SW 1271 (cell line): Measurements from ENCODE around the gene SUMF2.
A peak's percentile ranks its signal among the peaks of the same experiment; 100 is the strongest.
"Not testable (repeated sequence)": the region's sequence is repeated elsewhere in the genome, so short reads cannot be mapped to it uniquely, and the experiment has no call there.

ENCODE experiments used
- DNase-seq, 2 experiments: peaks; one replicate each; lab custom pipeline; 2025; lab: John Stamatoyannopoulos, UW

The SUMF2 gene

DNA sequence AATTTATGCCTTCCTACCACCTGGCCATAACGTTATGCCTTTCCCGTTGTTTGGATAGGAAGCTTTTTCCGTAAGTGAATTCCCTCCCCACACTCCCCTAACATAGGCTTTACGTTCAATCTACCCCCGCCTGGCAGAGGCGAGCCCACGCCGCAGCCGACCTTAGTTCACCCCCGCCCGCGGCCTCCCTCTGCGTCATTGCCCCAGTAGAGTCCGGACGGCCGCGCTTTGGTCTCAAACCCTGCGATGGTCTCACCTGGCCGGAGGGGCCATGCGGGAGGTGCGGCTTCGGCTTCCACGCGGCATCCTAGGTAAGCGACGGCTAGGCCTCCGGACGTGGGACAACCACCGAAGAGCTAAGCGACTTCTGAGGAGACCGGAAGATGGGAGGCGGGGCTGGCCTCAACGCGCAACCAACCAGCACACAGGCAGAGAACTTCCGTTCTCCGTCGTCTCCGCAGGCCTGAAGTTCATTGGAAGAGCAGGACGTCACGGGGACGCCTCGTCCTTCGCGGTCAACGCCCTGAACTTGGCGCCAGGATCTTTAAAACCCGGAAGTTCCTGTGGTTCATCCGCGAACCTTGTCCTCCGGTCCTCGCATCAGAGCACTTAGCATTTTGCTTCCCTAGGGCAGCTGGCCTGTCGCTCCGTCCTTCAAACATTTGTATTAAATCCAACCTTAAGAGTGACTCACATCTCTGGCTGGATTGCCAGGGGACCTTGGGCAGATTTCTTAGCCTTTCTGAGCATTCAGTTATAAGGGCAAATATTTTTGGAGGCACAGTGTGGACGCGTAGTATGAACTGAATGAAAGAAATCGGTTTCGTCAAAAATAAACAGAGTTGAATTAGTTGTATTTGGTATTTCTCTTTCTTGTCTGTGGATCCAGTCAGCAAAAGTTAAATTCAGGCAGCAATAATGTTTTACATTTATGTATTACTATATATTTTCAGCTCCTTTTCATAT is 42.3 kb downstream of the SUMF2 start, which contains the start of gene CHCHD2:
Gene CHCHD2, minus strand, starts transcription at position 369 of the 966 bp plus-strand sequence. Its CDS starts 63 bp downstream, at position 306.
- DNase-seq, result peak; percentile 95 to 98

DNA sequence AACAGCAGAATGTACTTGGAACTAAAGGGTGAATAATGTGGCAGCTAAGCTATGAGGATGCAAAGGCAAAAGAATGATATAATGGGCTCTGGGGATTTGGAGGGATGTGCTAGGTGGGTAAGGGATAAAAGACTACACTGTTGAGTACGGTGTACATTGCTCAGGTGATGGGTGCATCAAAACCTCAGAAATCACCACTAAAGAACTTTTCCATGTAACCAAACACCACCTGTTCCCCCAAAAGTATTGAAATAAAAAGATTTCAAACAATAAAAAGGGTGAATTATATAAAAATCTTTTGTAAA is 43.8 kb downstream of the SUMF2 start:
- DNase-seq, result no peak

- DNase-seq, result no peak
Observed at GRCh38 chr7:56110611-56111010, 46.5 kb downstream of the SUMF2 start.

DNA sequence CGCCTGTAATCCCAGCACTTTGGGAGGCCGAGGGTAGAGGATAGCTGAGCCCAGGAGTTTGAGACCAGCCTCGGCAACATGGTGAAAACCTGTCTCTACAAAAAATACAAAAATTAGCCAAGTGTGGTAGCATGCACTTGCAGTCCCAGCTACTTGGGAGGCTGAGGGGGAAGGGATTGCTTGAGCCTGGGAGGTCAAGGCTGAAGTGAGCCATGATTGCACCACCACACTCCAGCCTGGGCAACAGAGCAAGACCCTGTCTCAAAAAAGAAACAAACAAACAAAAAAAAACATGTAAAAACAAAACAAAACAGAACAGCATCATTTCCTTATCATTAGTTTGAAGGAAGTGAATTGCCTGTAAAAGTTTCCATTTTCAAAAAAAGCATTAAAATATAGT is 48.2 kb downstream of the SUMF2 start:
- DNase-seq, result not testable (repeated sequence)

GRCh38 chr7:56115852-56116538 is 51.9 kb downstream of the SUMF2 start, which contains the start of gene NUPR2:
Gene NUPR2, minus strand, starts transcription at chr7:56116417. Its CDS starts 103 bp downstream, at chr7:56116314.
- no peak for DNase-seq

GRCh38 chr7:56121440-56121839 is 57.4 kb downstream of the SUMF2 start:
- no peak for DNase-seq

- no peak for DNase-seq
Observed at GRCh38 chr7:56124981-56125380, 60.9 kb downstream of the SUMF2 start.

DNA sequence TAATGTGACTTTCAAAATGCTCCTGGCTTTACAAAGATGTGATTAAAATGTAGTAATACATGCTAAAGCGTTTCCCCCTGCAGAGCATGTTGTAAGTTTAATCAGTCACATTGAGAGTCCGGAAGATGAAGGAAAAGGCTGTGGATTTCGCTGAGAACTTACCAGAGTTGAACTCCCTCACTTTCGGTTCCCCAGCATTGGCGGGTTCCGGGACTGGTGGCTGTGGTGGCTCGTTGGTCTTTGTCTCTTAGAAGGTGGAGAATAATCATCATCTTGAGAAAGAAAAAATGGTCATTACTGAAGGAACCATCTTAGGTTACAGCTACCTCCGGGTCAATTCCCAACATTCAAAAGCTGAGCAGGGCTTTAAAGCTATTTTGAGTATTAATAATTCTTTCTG is 61.7 kb downstream of the SUMF2 start:
- DNase-seq, result no peak

DNA sequence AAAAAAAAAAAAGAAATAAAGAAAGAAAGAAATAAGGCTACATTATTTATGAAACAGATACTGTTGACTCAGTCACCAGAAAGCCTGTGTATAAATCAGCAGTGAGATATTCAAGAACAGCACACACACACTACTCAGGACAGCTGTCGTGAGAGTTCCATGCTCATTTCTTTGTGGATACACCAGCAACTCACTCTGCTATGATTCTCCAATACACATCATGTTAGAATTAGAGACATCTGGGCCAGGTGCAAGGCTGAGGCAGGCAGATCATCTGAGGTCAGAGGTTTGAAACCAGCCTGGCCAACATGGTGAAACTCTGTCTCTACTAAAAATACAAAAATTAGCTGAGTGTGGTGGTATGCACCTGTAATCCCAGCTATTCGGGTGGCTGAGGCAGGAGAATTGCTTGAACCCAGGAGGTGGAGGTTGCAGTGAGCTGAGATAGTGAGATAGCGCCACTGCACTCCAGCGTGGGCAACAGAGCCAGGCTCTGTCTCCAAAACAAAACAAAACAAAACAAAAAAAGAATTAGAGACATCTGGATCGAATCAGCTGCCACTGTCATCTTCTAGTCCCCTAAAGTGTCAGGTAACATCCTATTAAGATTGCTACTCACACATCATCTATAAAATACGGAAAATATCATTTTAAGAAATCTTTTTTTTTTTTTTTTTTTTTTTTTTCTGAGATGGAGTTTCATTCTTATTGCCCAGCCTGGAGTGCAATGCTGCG is 63.3 kb downstream of the SUMF2 start:
- DNase-seq, result no peak
